PC-9 (cell line): ENCODE data around the gene MRPL58. TPM values are rescaled to one million over a fixed set of nuclear protein-coding genes. Genes with fewer than 3 reads are reported as not detected.

Source experiments
- BruUV-seq: library from RNA; stranded (reverse); fragments of 400-500 nt; replicated peaks from 2 replicates; lab custom pipeline; 2021; lab: Mats Ljungman, UMichigan
- CTCF ChIA-PET: fragments of 300-600 bp; sonication (Branson Sonifier 250); formaldehyde crosslinking; loops from one replicate; lab custom pipeline; 2022; ENCODE audit warnings: antibody characterized with exemption; lab: Charles Lee
- POLR2A ChIA-PET: fragments of 300-600 bp; sonication (Branson Sonifier 250); formaldehyde crosslinking; loops from one replicate; lab custom pipeline; 2022; ENCODE audit warnings: antibody characterized with exemption; ENCODE audit not compliant: unreplicated experiment; lab: Charles Lee
- DNase-seq, 2 experiments: peaks; one replicate each; pipeline versions ENCODE4 v3.0.0 to v3.0.0-alpha.2; 2015 to 2022; ENCODE audit warnings: mixed read lengths in 1 of 2
- H2AFZ ChIP-seq: fragments of 200-600 bp; sonication (generic); 2 replicates; pipeline ENCODE4 v1.8.1; 2017; ENCODE audit warnings: antibody characterized with exemption
- H3F3A ChIP-seq: fragments of 200-600 bp; sonication (generic); 2 replicates; pipeline ENCODE4 v1.8.1; 2017; ENCODE audit warnings: antibody characterized with exemption, mild to moderate bottlenecking, low read depth; ENCODE audit not compliant: insufficient read depth
- H3K27ac ChIP-seq: fragments of 200-600 bp; sonication (generic); 2 replicates; pipeline ENCODE4 v1.6.1; 2016; ENCODE audit warnings: mixed run types
- H3K27me3 ChIP-seq: fragments of 200-600 bp; sonication (generic); 2 replicates; pipeline ENCODE4 v1.6.1; 2016; ENCODE audit warnings: low read depth, mixed run types; ENCODE audit not compliant: insufficient read depth
- H3K36me3 ChIP-seq: fragments of 200-600 bp; sonication (generic); 2 replicates; pipeline ENCODE4 v1.6.1; 2016; ENCODE audit warnings: low read depth, mixed run types
- H3K4me1 ChIP-seq: fragments of 200-600 bp; sonication (generic); replicated peaks from 2 replicates; pipeline ENCODE4 v1.6.1; 2016; ENCODE audit warnings: mixed run types; ENCODE audit not compliant: insufficient read depth
- H3K4me2 ChIP-seq: fragments of 200-600 bp; sonication (generic); 2 replicates; pipeline ENCODE4 v1.6.1; 2017; ENCODE audit warnings: mixed run types
- H3K4me3 ChIP-seq: fragments of 200-600 bp; sonication (generic); 2 replicates; pipeline ENCODE4 v1.6.1; 2016; ENCODE audit warnings: mixed run types
- H3K79me2 ChIP-seq: fragments of 200-600 bp; sonication (generic); 2 replicates; pipeline ENCODE4 v1.6.1; 2017; ENCODE audit warnings: low read depth, mixed run types
- H3K9me2 ChIP-seq: fragments of 200-600 bp; sonication (generic); 2 replicates; pipeline ENCODE4 v1.8.1; 2017; ENCODE audit warnings: mild to moderate bottlenecking; ENCODE audit not compliant: insufficient read depth
- H3K9me3 ChIP-seq: fragments of 200-600 bp; sonication (generic); 2 replicates; pipeline ENCODE4 v1.8.1; 2016; ENCODE audit warnings: low read depth; ENCODE audit not compliant: insufficient read depth
- H4K20me1 ChIP-seq: fragments of 200-600 bp; sonication (generic); 2 replicates; pipeline ENCODE4 v1.8.1; 2017; ENCODE audit not compliant: insufficient read depth
- CTCF ChIP-seq: fragments of 200-600 bp; sonication (generic); conservative IDR thresholded peaks from 2 replicates; pipeline ENCODE4 v1.6.1; 2017; ENCODE audit warnings: mixed run types, antibody characterized with exemption, mild to moderate bottlenecking, moderate library complexity
- EZH2 ChIP-seq: fragments of 200-600 bp; sonication (generic); IDR thresholded peaks from 2 replicates; pipeline ENCODE4 v1.8.0; 2017; ENCODE audit warnings: antibody characterized with exemption, low read depth
- intact Hi-C: fragments of 100-400 bp; cut with micrococcal nuclease; formaldehyde crosslinking; loops from one replicate; pipeline ENCODE4 v1.10.0; 2022; ENCODE audit not compliant: unreplicated experiment
- total RNA-seq: library from RNA; stranded (reverse); gene quantifications from 2 replicates; pipeline ENCODE4 v1.2.3, GENCODE V29; 2021

The MRPL58 gene
- total RNA-seq, 1 experiment from 2014 or later = 48.4 TPM

GRCh38 chr17:74972107-74972972 lies 40.1 kb upstream of the MRPL58 start, which contains the start of gene HID1:
HID1 (minus strand) TSS chr17:74972759; CDS start chr17:74972656, 103 bp downstream.
- Histone ChIP-seq H3K4me1 (peaks cover 43% of the 10 kb centered on the region), H3K4me2 (peak within 1 kb of the TSS; percentile 85), H3K27ac (no peak within 1 kb of the TSS), H3K9me3 (no peaks in the 10 kb centered on the region), H3K9me2 (no peaks in the 10 kb centered on the region), H3F3A (peaks cover 9% of the 10 kb centered on the region; the same call in 1 of the 2 replicates), H3K36me3 (no peaks in the 10 kb centered on the region), H2AFZ (peak within 1 kb of the TSS; percentile 90), H3K4me3 (peak within 1 kb of the TSS; percentile 96), H3K27me3 (0 out of 2 replicates have a peak, but pooled peaks cover 3% of the 10 kb centered on the region), H3K79me2 (peaks cover 34% of the 10 kb centered on the region), H4K20me1 (no peaks in the 10 kb centered on the region)
- CTCF ChIA-PET = interaction anchor here (0.7 to 1.1 kb wide), 4 partner anchors 12 to 231 kb away, joined by 3 to 20 read pairs (median 5); no protein-coding TSS in a partner anchor
- DNase-seq = peak; percentile 60 to 62
- intact Hi-C loops = no loop called here
- POLR2A ChIA-PET = interaction anchor here (0.6 to 1.1 kb wide), 2 partner anchors 15 to 119 kb away, joined by 5 to 12 read pairs; partner anchors contain the start of gene CDR2L
- no TSS peak for BruUV-seq
- TF ChIP-seq EZH2 (no peak), CTCF (no peak)

- peak overlapping the region; percentile 96; the same call in 1 of the 2 replicates for H3K4me3 ChIP-seq
- TF ChIP-seq EZH2 = no peak
- TF ChIP-seq CTCF = no peak
- H3F3A ChIP-seq = peaks cover 9% of the 10 kb centered on the region; the same call in 1 of the 2 replicates
- intact Hi-C loops = no loop called here
- peaks cover 30% of the 10 kb centered on the region for H3K79me2 ChIP-seq
- H2AFZ ChIP-seq = no peak overlapping the region
- peak overlapping the region; percentile 85 for H3K4me2 ChIP-seq
- H3K36me3 ChIP-seq = no peaks in the 10 kb centered on the region
- peaks cover 38% of the 10 kb centered on the region for H3K4me1 ChIP-seq
- no peaks in the 10 kb centered on the region for H3K9me3 ChIP-seq
- ChIA-PET POLR2A (interaction anchor here (1.1 kb wide), 1 partner anchor 15 kb away, joined by 5 read pairs; the partner anchor contains the start of gene CDR2L), CTCF (interaction anchor here (0.9 kb wide), 1 partner anchor 230 kb away, joined by 20 read pairs; no protein-coding TSS in a partner anchor)
- H4K20me1 ChIP-seq = no peaks in the 10 kb centered on the region
- BruUV-seq = no TSS peak
- no peak overlapping the region for H3K27ac ChIP-seq
- H3K27me3 ChIP-seq = 0 out of 2 replicates have a peak, but pooled peaks cover 3% of the 10 kb centered on the region
- H3K9me2 ChIP-seq = no peaks in the 10 kb centered on the region
- DNase-seq = no peak
Observed at GRCh38 chr17:74972973-74973328, 39.5 kb upstream of the MRPL58 start.

- no peaks in the 10 kb centered on the region for H3K9me2 ChIP-seq
- H3K9me3 ChIP-seq = no peaks in the 10 kb centered on the region
- no peak overlapping the region for H3K27ac ChIP-seq
- no peaks in the 10 kb centered on the region for H4K20me1 ChIP-seq
- ChIA-PET CTCF (interaction anchor here (0.6 kb wide), 1 partner anchor 15 kb away, joined by 3 read pairs; no protein-coding TSS in a partner anchor), POLR2A (no interaction called here)
- DNase-seq = no peak
- H3F3A ChIP-seq = peaks cover 9% of the 10 kb centered on the region; the same call in 1 of the 2 replicates
- no peak for TF ChIP-seq CTCF
- peaks cover 9% of the 10 kb centered on the region for H3K4me1 ChIP-seq
- H3K4me2 ChIP-seq = no peak overlapping the region
- no peak overlapping the region for H3K4me3 ChIP-seq
- H2AFZ ChIP-seq = no peak overlapping the region
- no TSS peak for BruUV-seq
- intact Hi-C loops = no loop called here
- peaks cover 8% of the 10 kb centered on the region for H3K79me2 ChIP-seq
- no peaks in the 10 kb centered on the region for H3K36me3 ChIP-seq
- H3K27me3 ChIP-seq = 0 out of 2 replicates have a peak, but pooled peaks cover 3% of the 10 kb centered on the region
Observed at GRCh38 chr17:74975943-74976342, 36.5 kb upstream of the MRPL58 start.
